ENCODE data around the gene TBC1D16.
"Not testable (repeated sequence)": the region's sequence is repeated elsewhere in the genome, so short reads cannot be mapped to it uniquely, and the experiment has no call there.

The TBC1D16 gene

GRCh38 chr17:79966681-79967080, 69.0 kb downstream of the TBC1D16 start:
- no peak for DNase-seq

- DNase-seq, result no peak
Measured at GRCh38 chr17:79965806-79966205, 69.9 kb downstream of the TBC1D16 start.

- DNase-seq, result not testable (repeated sequence)
Measured at GRCh38 chr17:79962467-79962866, 73.2 kb downstream of the TBC1D16 start.

DNA sequence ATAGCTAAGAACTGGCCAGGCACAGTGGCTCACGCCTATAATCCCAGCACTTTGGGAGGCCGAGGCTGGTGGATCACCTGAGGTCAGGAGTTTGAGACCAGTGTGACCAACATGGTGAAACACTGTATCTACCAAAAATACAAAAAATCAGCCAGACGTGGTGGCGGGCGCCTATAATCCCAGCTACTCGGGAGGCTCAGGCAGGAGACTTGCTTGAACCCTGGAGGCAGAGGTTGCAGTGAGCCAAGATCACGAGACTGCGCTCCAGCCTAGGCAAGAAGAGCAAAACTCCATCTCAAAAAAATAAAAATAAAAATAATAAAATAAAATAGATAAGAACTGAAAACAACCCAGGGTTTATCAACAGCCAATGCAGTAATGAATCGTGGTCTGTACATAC, 74.1 kb downstream of the TBC1D16 start:
- DNase-seq, result not testable (repeated sequence)

DNA sequence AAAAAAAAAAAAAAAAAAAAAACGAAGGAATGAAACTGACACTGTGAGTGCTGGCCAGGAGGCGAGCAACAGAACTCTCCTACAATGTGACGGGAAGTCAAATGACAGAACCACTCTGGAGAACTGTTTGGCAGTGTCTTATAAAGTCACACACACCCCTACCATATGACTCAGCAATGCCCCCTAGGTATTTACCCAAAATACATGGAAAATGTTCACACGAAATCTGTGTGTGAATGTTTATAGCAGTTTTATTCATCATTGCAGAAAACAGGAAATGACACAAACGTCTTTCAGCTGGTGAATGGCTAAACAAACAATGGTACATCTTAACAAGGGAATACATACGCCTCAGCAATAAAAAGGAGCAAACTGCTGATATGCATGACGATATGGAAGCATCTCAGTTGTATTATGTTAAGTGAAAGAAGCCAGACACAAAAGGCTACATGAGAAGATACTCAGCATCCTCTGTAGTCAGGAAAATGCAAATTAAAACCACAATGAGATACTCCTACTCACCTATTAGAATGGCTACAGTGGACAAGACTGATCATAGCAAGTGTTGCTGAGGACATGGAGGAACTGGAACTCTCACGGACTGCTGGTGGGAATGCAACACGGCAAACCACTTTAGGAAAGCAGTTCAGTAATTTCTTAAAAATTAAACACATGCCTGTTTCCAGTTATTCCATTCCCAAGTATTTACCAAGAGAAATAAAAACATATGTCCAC, 74.7 kb downstream of the TBC1D16 start:
- peak; percentile 3 for DNase-seq

DNA sequence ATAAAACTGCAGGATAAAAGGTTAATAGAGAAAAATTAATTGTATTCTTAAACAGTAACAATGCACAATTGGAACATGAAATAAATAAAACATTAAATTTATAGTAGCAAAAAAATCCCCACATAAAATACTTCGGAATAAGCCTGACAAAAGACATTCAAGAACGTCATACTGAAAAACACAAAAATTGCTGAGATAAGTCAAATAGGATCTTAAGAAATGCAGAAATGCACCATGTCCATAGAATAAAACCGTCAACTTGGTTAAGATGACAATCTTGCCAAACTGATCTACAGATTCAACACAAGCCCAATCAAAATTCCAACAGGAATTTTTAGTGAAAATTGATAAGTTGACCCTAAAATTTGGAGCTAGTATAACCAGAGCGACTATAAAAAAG, 76.6 kb downstream of the TBC1D16 start:
- no peak for DNase-seq

- DNase-seq, result no peak
Measured at GRCh38 chr17:79956853-79957252, 78.8 kb downstream of the TBC1D16 start.

DNA sequence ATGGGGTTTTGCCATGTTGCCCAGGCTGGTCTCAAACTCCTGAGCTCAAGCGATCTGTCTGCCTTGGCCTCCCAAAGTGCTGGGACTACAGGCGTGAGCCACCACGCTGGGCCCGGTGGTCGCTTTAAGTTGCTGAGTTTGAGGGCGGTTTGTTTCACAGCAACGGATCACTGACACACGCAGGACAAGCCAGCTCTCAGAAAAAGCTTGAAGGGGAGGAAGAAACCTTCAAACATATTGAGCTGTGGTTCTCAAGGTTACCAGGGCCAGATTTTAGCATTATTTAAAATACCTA, 79.3 kb downstream of the TBC1D16 start:
- DNase-seq, result not testable (repeated sequence)

GRCh38 chr17:79955691-79956440, 79.8 kb downstream of the TBC1D16 start:
- DNase-seq, result no peak

DNA sequence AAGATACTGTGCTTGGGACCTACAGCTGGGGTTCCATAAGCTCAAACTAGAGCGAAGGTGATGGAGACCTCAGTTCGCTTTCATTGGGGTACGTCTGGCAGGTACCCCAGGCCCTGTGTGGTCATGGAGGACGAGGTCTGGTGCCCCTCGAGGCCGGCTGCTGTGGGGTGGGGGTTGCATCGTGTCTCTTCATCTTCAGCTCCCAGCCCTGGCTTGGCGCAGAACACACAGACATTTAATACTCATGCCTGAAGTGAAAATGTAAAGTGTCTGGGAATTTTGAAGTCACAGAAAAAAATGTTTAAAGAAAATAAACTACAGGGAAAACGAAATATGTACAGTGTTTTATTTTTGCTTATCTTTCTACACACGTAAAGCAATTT, 80.5 kb downstream of the TBC1D16 start:
- DNase-seq, result no peak

DNA sequence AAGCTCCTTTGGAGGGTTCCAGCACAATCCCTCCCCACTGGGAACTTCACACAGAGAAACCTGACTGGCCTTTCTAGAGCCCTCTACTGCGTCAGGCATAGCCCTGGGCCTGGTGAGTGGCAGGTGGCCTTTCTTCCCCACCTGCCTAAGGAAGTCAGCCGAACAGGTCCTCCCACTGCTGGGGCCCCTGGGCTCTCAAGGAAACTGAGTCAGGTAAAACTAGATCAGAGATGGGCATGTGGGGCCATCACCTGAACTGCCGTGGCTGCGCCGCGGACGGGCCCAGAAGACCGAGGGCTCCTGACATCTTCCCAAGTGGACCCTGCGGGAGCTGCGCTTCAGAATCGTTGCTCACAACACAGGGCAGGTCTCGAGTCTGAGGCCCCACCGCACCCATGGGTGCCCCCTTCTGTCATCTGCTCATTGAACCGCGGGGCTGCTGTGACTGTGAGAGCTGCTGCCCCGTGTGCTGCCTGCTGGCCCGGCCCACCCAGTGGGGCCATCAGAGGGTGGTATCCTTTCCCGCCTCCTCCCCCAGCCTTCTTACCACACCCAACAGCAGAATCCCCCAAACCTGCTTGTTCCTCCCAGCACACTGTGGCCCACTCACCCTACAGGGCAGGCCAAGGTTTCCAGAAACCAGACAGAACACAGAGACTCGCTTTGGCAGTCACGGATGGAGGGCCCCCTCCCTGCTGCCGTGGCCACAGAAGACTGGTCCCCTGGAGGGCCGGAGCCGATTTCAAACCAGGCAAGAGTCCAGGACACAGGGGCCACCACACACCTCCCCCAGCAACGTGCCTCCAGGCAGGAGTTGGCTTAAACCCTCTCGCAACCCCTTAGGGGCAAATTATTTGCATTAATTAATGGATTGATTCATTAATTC, 81.1 kb downstream of the TBC1D16 start:
- no peak for DNase-seq

- no peak for DNase-seq
Measured at GRCh38 chr17:79953335-79953734, 82.3 kb downstream of the TBC1D16 start.

- no peak for DNase-seq
Measured at GRCh38 chr17:79952901-79953300, 82.8 kb downstream of the TBC1D16 start.

- no peak for DNase-seq
Measured at GRCh38 chr17:79952265-79952877, 83.3 kb downstream of the TBC1D16 start.

GRCh38 chr17:79951361-79952264, 84.1 kb downstream of the TBC1D16 start:
- DNase-seq, result no peak

DNA sequence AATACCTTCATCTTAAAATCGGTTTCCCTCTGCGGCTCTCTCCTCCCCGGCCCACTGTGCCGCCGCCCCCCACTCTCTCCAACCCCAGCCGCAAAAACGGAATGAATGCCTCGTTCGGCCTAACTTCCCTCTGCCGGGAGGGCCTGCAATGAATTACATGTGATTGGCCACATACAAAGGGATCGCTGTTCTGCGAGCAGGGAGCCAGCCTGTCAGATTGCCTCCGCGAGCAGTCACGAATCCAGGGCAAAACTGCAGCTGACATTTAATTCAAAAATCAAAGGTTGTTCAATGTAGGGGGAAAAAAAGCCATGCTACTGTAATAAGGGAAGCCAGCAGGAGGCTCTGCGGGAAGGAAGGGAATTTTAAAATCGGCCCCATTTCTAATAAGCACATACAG, 84.9 kb downstream of the TBC1D16 start:
- DNase-seq, result no peak

DNA sequence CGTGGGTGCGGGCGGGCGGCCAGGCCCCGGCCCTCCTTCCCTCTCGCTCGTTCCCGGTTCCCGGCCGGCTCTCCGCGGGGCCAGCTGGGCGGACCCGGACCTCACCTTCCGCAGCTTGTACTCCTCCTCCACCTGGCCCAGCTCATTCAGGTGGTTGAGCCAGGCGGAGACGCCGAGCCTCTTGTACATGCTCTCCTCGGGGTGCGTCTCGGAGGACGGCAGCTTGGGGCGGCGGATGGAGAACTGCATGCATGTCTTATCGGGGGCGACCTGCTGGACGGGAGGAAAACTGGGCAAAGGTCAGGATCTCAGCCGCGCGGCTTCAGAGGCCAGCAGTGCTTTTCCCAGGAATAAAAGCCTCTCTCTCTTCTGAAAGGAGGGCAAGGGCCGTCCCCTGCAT, 85.4 kb downstream of the TBC1D16 start:
- DNase-seq, result no peak

- DNase-seq, result no peak
Measured at GRCh38 chr17:79949656-79950209, 85.9 kb downstream of the TBC1D16 start.

DNA sequence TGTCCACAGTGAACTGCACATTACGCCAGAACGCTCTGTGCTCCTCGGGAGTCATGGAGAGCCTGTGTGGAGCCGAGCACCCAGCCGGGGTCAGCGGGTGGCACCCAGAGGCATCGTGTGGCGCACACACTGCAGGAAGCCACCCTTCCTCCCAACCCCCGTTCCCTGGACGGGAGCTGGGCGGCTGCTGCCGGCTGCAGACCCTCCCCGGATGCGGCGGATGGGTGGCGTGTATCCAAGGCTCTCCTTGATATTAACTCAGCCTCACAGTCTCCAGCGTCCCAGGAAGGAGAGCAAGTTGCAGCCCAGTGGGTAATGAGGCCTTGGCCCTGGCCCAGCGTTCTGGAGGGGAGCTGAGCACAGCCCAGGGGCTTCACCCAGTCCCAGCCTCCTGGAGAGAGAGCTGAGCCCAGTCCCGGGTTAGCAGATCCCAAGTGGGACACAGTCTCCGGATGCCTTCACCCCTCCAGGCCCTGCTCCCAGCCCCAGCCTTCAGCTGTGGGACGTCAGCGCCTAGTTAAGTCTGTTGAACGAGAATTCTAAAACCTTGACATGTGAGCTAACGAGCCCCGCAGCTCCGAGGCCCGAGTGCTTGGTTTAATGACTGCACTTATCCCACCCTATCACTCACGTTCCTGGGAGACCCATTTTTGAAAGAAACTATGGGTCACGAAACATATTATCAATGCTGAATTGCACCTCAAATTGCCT, 86.6 kb downstream of the TBC1D16 start:
- DNase-seq, result no peak

- no peak for DNase-seq
Measured at GRCh38 chr17:79948406-79948944, 87.2 kb downstream of the TBC1D16 start.
